ENCODE measurements around the gene KRT33B.
"Not testable (repeated sequence)": the region's sequence is repeated elsewhere in the genome, so short reads cannot be mapped to it uniquely, and the experiment has no call there.

KRT33B gene

GRCh38 chr17:41369713-41370112 lies at the start of gene KRT33B:
TSS of gene KRT33B (minus strand) at chr17:41369813. CDS start at chr17:41369750, 63 bp downstream.
- DNase-seq: no peak

- no peak for DNase-seq
Observed at GRCh38 chr17:41418116-41418860, 48.7 kb upstream of the KRT33B start.

GRCh38 chr17:41417576-41418015 lies 48.0 kb upstream of the KRT33B start:
- DNase-seq: no peak

GRCh38 chr17:41417127-41417526 lies 47.5 kb upstream of the KRT33B start:
- no peak for DNase-seq

GRCh38 chr17:41416479-41416878 lies 46.9 kb upstream of the KRT33B start:
- no peak for DNase-seq

- no peak for DNase-seq
Observed at GRCh38 chr17:41415833-41416335, 46.3 kb upstream of the KRT33B start.

GRCh38 chr17:41415411-41415810 lies 45.8 kb upstream of the KRT33B start:
- DNase-seq: no peak

GRCh38 chr17:41413982-41414381 lies 44.4 kb upstream of the KRT33B start:
- DNase-seq: no peak

- no peak for DNase-seq
Observed at GRCh38 chr17:41413353-41413957, 43.8 kb upstream of the KRT33B start.

- DNase-seq: no peak
Observed at GRCh38 chr17:41411072-41411840, 41.6 kb upstream of the KRT33B start.

GRCh38 chr17:41407226-41407625 lies 37.6 kb upstream of the KRT33B start:
- DNase-seq: no peak

GRCh38 chr17:41406205-41406604 lies 36.6 kb upstream of the KRT33B start:
- DNase-seq: no peak

- peak; percentile 45 for DNase-seq
Observed at GRCh38 chr17:41404024-41404671, 34.5 kb upstream of the KRT33B start.

- no peak for DNase-seq
Observed at GRCh38 chr17:41403404-41404023, 33.9 kb upstream of the KRT33B start.

- DNase-seq: no peak
Observed at GRCh38 chr17:41402161-41402560, 32.5 kb upstream of the KRT33B start.

GRCh38 chr17:41396996-41397660 lies 27.5 kb upstream of the KRT33B start, which contains the start of gene KRT31:
TSS of gene KRT31 (minus strand) at chr17:41397608. CDS start at chr17:41397539, 69 bp downstream.
- no peak for DNase-seq

GRCh38 chr17:41396340-41396739 lies 26.7 kb upstream of the KRT33B start:
- no peak for DNase-seq

- no peak for DNase-seq
Observed at GRCh38 chr17:41395611-41396010, 26.0 kb upstream of the KRT33B start.

GRCh38 chr17:41395044-41395443 lies 25.4 kb upstream of the KRT33B start:
- not testable (repeated sequence) for DNase-seq

GRCh38 chr17:41394254-41394996 lies 24.8 kb upstream of the KRT33B start:
- no peak for DNase-seq

GRCh38 chr17:41393826-41394225 lies 24.2 kb upstream of the KRT33B start:
- DNase-seq: no peak
